Neural crest cell (in vitro differentiated cells): Measurements from ENCODE around the gene KLHDC7B. TPM values are rescaled to one million over a fixed set of nuclear protein-coding genes. Genes with fewer than 3 reads are reported as not detected.

Experiments used
- DNase-seq: peaks from one replicate; pipeline ENCODE4 v3.0.0; 2021; ENCODE audit warnings: low read depth, mixed read lengths, low spot score
- H3K27ac Mint-ChIP-seq: one replicate; pipeline ENCODE4 v1.8.0; 2021; ENCODE audit warnings: mild to moderate bottlenecking, mixed read lengths; ENCODE audit not compliant: unreplicated experiment
- H3K27me3 Mint-ChIP-seq: 2 replicates; pipeline ENCODE4 v1.8.0; 2021; ENCODE audit warnings: low read depth, mild to moderate bottlenecking, mixed read lengths
- H3K36me3 Mint-ChIP-seq: 2 replicates; pipeline ENCODE4 v1.8.0; 2021; ENCODE audit warnings: low read depth, mild to moderate bottlenecking, mixed read lengths
- H3K4me1 Mint-ChIP-seq: 2 replicates; pipeline ENCODE4 v1.8.0; 2021; ENCODE audit warnings: mixed read lengths
- H3K4me3 Mint-ChIP-seq: one replicate; pipeline ENCODE4 v1.8.0; 2021; ENCODE audit warnings: mild to moderate bottlenecking, mixed read lengths
- H3K9me3 Mint-ChIP-seq: 2 replicates; pipeline ENCODE4 v1.8.0; 2021; ENCODE audit warnings: mixed read lengths
- CTCF ChIP-seq: fragments of 200-600 bp; sonication (generic); conservative IDR thresholded peaks from 2 replicates; pipeline ENCODE4 v1.5.0; 2021; ENCODE audit warnings: antibody characterized with exemption, mild to moderate bottlenecking
- total RNA-seq: library from RNA; stranded (reverse); gene quantifications from 2 replicates; pipeline ENCODE4 v1.2.1, GENCODE V29; 2021

KLHDC7B gene
- total RNA-seq, 1 donor from 2014 or later = 0.07 TPM

- Mint-ChIP-seq H3K4me1 (peaks cover 16% of the 10 kb centered on the region), H3K36me3 (no peaks in the 10 kb centered on the region), H3K4me3 (peak overlapping the region; percentile 87), H3K27ac (peak overlapping the region; percentile 93), H3K9me3 (no peaks in the 10 kb centered on the region), H3K27me3 (no peaks in the 10 kb centered on the region)
- no peak for TF ChIP-seq CTCF
- DNase-seq = no peak
Observed at GRCh38 chr22:50508897-50509296, 36.8 kb upstream of the KLHDC7B start.

GRCh38 chr22:50513175-50513574, 32.5 kb upstream of the KLHDC7B start:
- Mint-ChIP-seq H3K4me3 (no peak overlapping the region), H3K9me3 (no peaks in the 10 kb centered on the region), H3K27ac (no peak overlapping the region), H3K36me3 (no peaks in the 10 kb centered on the region), H3K4me1 (peaks cover 16% of the 10 kb centered on the region), H3K27me3 (no peaks in the 10 kb centered on the region)
- DNase-seq = no peak
- TF ChIP-seq CTCF = no peak

- Mint-ChIP-seq H3K27me3 (no peaks in the 10 kb centered on the region), H3K36me3 (no peaks in the 10 kb centered on the region), H3K9me3 (no peaks in the 10 kb centered on the region), H3K4me1 (peaks cover 4% of the 10 kb centered on the region), H3K4me3 (peak overlapping the region; percentile 23), H3K27ac (peak overlapping the region; percentile 35)
- DNase-seq = no peak
- TF ChIP-seq CTCF = no peak
Observed at GRCh38 chr22:50516068-50516467, 29.6 kb upstream of the KLHDC7B start.

- Mint-ChIP-seq H3K27ac (no peak overlapping the region), H3K4me1 (peaks cover 4% of the 10 kb centered on the region), H3K36me3 (no peaks in the 10 kb centered on the region), H3K4me3 (no peak overlapping the region), H3K27me3 (no peaks in the 10 kb centered on the region), H3K9me3 (no peaks in the 10 kb centered on the region)
- DNase-seq = no peak
- no peak for TF ChIP-seq CTCF
Observed at GRCh38 chr22:50516891-50517290, 28.8 kb upstream of the KLHDC7B start.

- H3K9me3 Mint-ChIP-seq = no peaks in the 10 kb centered on the region
Observed at GRCh38 chr22:50517495-50518260, 28.0 kb upstream of the KLHDC7B start.

More at GRCh38 chr22:50517495-50518260, 28.0 kb upstream of the KLHDC7B start:
- DNase-seq = no peak
- no peak overlapping the region for H3K27ac Mint-ChIP-seq
- no peaks in the 10 kb centered on the region for H3K4me1 Mint-ChIP-seq
- no peaks in the 10 kb centered on the region for H3K36me3 Mint-ChIP-seq
- no peaks in the 10 kb centered on the region for H3K27me3 Mint-ChIP-seq
- no peak overlapping the region for H3K4me3 Mint-ChIP-seq
- TF ChIP-seq CTCF = no peak
